Measurements from ENCODE around the gene EPS8L2.
"Not testable (repeated sequence)": the region's sequence is repeated elsewhere in the genome, so short reads cannot be mapped to it uniquely, and the experiment has no call there.

Gene EPS8L2

GRCh38 chr11:673866-674265 is 32.2 kb upstream of the EPS8L2 start:
- no peak for DNase-seq (ENCODE audit: insufficient read length)
- FAIRE-seq = no peak
- TF ChIP-seq POLR2A (IDR thresholded peaks at IDR 0.05; ENCODE audit: low read depth, low read length) (no peak), POLR2AphosphoS5 (IDR thresholded peaks at IDR 0.05; ENCODE audit: low read depth, low read length) (no peak), TAF1 (IDR thresholded peaks at IDR 0.05; ENCODE audit: borderline replicate concordance, low read depth, low read length) (no peak)

DNA sequence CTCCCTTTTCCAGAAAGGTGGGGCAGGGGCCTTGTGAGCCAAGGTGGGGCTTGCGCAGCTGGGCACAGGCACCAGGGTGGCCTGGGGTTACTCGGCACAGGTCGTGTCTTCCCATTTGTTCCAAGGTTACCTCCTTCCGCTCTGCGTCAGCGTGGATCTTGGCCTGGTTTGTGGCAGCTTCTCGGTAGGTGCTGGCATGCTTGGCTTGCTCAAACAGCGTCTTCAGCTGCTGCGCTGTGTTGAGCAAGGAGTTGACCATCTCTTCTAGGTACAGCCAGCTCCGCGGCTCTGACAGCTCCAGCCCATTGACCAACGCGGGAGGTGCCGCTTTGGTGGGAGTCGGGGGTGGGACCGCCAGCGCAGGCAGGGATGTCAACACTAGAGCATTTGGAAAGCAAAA is 31.6 kb upstream of the EPS8L2 start:
- FAIRE-seq (no peak), DNase-seq (ENCODE audit: insufficient read length) (no peak)
- TF ChIP-seq POLR2A (IDR thresholded peaks at IDR 0.05; ENCODE audit: low read depth, low read length) (no peak), POLR2AphosphoS5 (IDR thresholded peaks at IDR 0.05; ENCODE audit: low read depth, low read length) (no peak), TAF1 (IDR thresholded peaks at IDR 0.05; ENCODE audit: borderline replicate concordance, low read depth, low read length) (no peak)

DNA sequence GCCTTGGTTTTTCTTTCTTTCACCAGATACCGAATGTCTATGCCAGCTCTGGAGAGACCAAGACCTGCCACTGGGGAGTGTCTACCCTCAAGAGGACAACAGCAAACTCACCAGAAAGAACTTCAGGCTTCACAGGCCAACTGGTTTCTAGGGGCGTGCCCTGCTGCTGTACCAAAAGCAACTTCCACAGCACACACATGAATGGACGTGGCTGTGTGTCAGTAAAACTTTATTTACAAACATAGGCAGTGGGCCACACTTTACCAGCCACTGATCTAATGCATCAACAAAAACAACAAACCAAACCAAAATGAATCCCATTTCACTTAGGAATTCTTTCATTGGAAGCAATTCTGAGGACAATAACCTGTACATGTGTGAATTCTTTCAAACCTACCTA is 27.7 kb upstream of the EPS8L2 start:
- DNase-seq (ENCODE audit: insufficient read length) (no peak), FAIRE-seq (no peak)
- TF ChIP-seq POLR2A (IDR thresholded peaks at IDR 0.05; ENCODE audit: low read depth, low read length) (no peak), TAF1 (IDR thresholded peaks at IDR 0.05; ENCODE audit: borderline replicate concordance, low read depth, low read length) (no peak), POLR2AphosphoS5 (IDR thresholded peaks at IDR 0.05; ENCODE audit: low read depth, low read length) (no peak)

DNA sequence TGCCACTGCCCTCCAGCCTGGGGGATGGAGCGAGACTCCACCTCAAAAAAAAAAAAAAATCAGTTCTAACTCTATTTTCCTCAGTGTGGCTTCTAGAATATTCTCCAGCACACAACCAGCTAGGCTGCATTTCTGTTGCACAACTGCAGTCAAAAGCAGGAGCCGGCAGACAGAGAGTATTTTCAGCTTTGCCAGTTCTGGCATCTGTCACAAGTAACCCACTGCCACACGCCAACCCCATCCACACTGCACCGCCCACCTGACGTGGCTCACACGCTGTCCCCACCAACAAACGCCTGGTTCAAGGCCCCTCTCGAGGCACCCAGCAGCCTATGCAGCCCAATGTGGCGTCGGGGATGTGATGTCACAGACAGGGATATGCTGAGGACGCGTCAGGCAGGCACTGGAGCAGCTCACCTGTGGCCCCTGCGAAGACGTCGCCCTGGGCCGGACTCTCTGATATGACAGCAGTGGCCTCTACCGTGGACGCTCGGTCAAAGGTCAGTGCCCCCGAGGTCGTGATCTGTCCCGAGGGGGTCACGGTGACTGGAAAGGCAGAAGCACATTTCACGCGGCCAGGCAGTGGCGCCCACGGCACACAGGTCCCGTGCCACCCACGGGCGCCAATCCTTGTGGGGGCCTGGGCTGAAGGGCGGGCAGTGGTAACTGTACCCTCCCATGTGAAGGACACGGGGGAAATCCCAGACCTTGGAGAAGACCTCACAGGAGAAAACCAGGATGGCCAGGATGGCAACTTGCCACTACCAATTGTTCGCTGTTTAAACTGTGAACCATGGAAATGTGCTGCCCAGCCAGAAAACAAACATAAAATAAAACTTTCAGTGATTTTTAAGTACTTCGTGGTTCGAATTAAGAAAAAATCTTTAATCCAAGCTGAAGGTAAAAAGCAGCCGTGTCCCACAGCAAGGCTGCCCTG is 26.5 kb upstream of the EPS8L2 start:
- TF ChIP-seq TAF1 (IDR thresholded peaks at IDR 0.05; ENCODE audit: borderline replicate concordance, low read depth, low read length) = no peak
- TF ChIP-seq POLR2A (IDR thresholded peaks at IDR 0.05; ENCODE audit: low read depth, low read length) = no peak
- no peak for TF ChIP-seq POLR2AphosphoS5 (IDR thresholded peaks at IDR 0.05; ENCODE audit: low read depth, low read length)
- no peak for FAIRE-seq

DNA sequence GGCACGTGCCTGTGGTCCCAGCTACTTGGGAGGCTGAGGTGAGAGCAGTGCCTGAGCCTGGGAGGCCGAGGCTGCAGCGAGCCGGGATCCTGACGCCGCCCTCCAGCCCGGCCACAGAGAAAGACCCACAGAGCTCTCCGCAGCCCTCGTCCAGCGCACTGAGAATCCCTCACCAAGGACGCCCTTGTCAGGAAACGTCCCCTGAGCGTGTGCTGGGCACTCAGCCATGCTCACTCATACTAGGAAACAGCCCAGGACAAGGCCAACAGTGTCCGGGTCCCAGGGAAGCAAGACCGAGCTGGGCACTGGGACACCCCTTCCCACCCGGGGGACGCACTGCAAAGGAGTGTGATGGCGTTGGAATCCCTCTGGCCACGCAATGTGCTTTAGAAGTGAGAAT is 25.6 kb upstream of the EPS8L2 start:
- DNase-seq (ENCODE audit: insufficient read length) (no peak), FAIRE-seq (no peak)
- TF ChIP-seq POLR2A (IDR thresholded peaks at IDR 0.05; ENCODE audit: low read depth, low read length) = no peak
- no peak for TF ChIP-seq TAF1 (IDR thresholded peaks at IDR 0.05; ENCODE audit: borderline replicate concordance, low read depth, low read length)
- no peak for TF ChIP-seq POLR2AphosphoS5 (IDR thresholded peaks at IDR 0.05; ENCODE audit: low read depth, low read length)

More for the DNA sequence above, 26.5 kb upstream of the EPS8L2 start:
- no peak for DNase-seq (ENCODE audit: insufficient read length)

DNA sequence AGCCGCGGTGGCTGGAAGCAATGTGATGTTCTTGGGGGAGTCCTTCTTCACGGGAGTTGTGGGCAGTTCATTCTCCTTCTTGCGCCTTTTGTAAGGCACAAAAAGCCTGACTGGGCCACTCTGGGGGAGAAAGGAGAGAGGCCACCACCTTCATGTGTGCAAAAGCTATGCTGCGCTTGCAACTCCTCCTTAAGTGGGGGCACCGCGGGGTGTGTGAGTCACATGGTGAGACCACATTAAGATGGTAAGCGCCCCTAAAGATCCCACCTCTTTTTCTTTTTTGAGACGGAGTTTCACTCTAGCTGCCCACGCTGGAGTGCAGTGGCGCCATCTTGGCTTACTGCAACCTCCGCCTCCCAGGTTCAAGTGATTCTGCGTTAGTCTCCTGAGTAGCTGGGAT is 25.1 kb upstream of the EPS8L2 start:
- no peak for FAIRE-seq
- no peak for TF ChIP-seq POLR2AphosphoS5 (IDR thresholded peaks at IDR 0.05; ENCODE audit: low read depth, low read length)
- TF ChIP-seq POLR2A (IDR thresholded peaks at IDR 0.05; ENCODE audit: low read depth, low read length) = no peak
- TF ChIP-seq TAF1 (IDR thresholded peaks at IDR 0.05; ENCODE audit: borderline replicate concordance, low read depth, low read length) = no peak
- no peak for DNase-seq (ENCODE audit: insufficient read length)

GRCh38 chr11:686451-687243 is 19.4 kb upstream of the EPS8L2 start:
- TF ChIP-seq POLR2A (IDR thresholded peaks at IDR 0.05; ENCODE audit: low read depth, low read length) (no peak), TAF1 (IDR thresholded peaks at IDR 0.05; ENCODE audit: borderline replicate concordance, low read depth, low read length) (no peak), POLR2AphosphoS5 (IDR thresholded peaks at IDR 0.05; ENCODE audit: low read depth, low read length) (no peak)
- FAIRE-seq (no peak), DNase-seq (ENCODE audit: insufficient read length) (no peak)

DNA sequence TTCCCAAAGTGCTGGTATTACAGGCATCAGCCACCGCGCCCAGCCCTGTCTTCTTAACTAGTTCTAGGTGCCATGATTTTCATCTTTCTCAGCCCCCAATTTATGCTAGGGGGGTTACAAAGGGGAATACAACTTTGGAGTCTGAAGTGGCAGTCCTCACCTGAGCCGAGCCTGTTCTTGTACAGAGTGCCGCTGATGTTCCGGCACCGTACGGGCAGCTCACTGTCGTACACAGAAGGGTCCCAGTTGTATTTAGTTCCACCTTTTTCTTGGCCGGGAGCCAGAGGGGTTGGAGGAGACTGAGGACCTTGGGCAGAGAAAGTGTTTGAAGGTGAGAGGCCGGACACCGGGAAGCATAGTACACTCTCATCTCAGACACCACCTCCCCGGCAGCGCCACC is 18.3 kb upstream of the EPS8L2 start:
- FAIRE-seq = no peak
- no peak for TF ChIP-seq POLR2AphosphoS5 (IDR thresholded peaks at IDR 0.05; ENCODE audit: low read depth, low read length)
- TF ChIP-seq TAF1 (IDR thresholded peaks at IDR 0.05; ENCODE audit: borderline replicate concordance, low read depth, low read length) = no peak
- no peak for TF ChIP-seq POLR2A (IDR thresholded peaks at IDR 0.05; ENCODE audit: low read depth, low read length)

GRCh38 chr11:688681-689080 is 17.4 kb upstream of the EPS8L2 start:
- TF ChIP-seq POLR2AphosphoS5 (IDR thresholded peaks at IDR 0.05; ENCODE audit: low read depth, low read length) = no peak
- no peak for TF ChIP-seq POLR2A (IDR thresholded peaks at IDR 0.05; ENCODE audit: low read depth, low read length)
- TF ChIP-seq TAF1 (IDR thresholded peaks at IDR 0.05; ENCODE audit: borderline replicate concordance, low read depth, low read length) = no peak

More for the DNA sequence above, 18.3 kb upstream of the EPS8L2 start:
- DNase-seq (ENCODE audit: insufficient read length) = no peak

GRCh38 chr11:689625-690024 is 16.4 kb upstream of the EPS8L2 start:
- no peak for FAIRE-seq
- DNase-seq (ENCODE audit: insufficient read length) = no peak
- TF ChIP-seq POLR2AphosphoS5 (IDR thresholded peaks at IDR 0.05; ENCODE audit: low read depth, low read length) (no peak), TAF1 (IDR thresholded peaks at IDR 0.05; ENCODE audit: borderline replicate concordance, low read depth, low read length) (no peak), POLR2A (IDR thresholded peaks at IDR 0.05; ENCODE audit: low read depth, low read length) (no peak)

More at GRCh38 chr11:688681-689080, 17.4 kb upstream of the EPS8L2 start:
- DNase-seq (ENCODE audit: insufficient read length) (no peak), FAIRE-seq (no peak)

DNA sequence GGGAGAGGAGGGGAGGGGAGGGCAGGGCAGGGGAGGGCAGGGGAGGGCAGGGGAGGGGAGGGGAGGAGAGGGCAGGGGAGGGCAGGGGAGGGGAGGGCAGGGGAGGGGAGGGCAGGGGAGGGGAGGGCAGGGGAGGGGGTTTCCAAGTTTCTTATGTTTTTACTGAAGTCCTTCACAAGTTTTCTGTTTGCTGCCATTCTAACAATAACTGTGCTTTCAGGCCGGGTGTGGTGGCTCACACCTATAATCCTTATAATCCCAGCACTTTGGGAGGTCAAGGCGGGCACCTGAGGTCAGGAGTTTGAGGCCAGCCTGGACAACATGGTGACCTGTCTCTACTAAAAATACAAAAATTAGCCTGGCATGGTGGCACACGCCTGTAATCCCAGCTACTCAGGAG is 15.8 kb upstream of the EPS8L2 start:
- DNase-seq (ENCODE audit: insufficient read length); FAIRE-seq: not testable (repeated sequence)

Measured in GM12892 (cell line).